HG03575 (cell line): Measurements from ENCODE around the gene ETV6.

ENCODE experiments used
- ATAC-seq: cut with Tn5 transposase; IDR thresholded peaks from one replicate; pipeline ENCODE4 v1.9.1; 2021; ENCODE audit not compliant: unreplicated experiment, insufficient number of reproducible peaks, low FRiP score; ENCODE audit errors: extremely low read depth

ETV6 gene

GRCh38 chr12:11686120-11686519 is 36.6 kb downstream of the ETV6 start:
- ATAC-seq, result no peak

DNA sequence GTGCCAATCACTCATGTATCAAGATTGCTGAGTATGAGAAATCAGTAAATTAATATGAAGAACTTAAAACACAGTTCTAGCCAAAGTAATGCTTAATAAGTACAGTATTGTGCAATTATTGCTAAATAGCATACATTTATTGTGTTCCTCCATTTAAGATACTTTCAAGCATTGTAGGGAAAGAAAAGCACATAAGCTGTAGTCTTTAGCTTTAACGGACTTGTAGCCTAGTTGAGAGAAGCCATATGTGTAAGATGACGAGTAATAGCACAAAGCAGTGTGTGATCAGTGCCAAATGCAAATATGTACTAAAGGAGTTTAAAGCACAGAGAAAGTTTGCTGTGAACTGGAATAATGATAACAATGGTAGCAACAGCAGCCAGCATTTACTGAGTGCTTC is 38.1 kb downstream of the ETV6 start:
- no peak for ATAC-seq

- ATAC-seq, result no peak
These were observed 38.9 kb downstream of the ETV6 start for GRCh38 chr12:11688379-11688778.

DNA sequence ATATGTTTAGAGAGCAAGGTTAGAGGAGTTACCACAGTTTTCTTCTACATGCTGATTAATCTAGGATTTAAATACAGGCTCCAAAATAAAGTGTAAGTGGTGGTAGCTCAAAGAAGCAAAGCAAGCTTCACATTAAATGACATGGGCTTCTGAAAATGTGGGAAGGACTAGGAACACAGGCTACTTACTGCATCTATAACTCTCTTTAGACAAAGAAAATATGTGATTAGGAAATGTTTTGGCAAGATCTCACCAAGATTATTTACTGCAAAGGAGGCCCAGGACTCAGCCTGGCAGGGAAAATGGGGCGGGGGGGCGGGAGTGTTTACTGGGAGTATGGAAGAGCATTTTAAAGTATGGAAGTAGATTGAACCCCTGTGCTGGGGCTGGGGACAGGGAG is 39.4 kb downstream of the ETV6 start:
- no peak for ATAC-seq

DNA sequence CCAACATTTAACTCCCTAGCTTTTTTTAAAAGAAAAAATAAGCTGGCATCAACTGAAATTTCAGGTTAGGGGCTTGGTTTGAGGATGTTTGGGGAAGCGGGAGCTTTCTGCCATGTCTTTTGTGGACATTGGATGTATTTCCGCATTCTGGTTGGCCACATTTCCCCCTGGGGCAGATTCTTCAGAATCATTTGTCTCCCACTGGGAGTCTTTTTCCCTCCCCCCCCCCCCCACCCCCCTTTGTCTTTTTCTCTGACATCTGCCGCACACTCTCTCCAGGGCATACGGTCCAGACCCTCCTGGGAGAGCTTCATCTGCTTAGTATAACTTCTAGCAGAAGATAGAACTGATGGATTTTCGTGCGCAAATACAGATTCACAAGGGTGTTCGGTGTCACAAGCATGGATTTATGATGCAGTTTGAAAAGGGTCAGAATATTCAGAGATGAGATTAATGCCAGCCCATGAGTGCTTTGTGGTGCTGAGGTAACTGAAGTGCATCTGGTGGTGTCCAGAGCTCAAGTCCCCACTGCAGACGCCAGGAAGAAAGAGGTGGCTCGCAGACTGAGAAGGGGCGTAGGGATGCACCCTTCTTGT is 40.2 kb downstream of the ETV6 start:
- no peak for ATAC-seq

DNA sequence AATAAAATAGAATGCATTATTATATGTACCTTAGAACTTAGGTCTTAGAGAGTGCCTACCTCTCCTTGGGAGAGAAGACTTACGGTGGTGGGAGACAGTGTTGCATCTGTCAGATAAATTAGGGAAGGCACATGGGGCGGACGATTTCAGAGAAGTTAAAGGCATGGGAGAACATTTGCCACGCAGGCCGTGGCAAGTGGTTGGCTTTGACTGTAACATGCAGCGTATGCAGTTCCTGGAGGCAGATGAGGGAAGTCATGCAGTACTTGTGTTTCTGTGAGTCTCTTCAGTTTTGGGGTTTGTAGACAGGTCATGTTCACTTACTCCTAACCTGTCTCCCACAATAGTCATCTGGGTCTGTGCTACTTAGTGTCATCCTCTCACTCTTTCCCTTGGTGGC is 43.6 kb downstream of the ETV6 start:
- ATAC-seq, result no peak

DNA sequence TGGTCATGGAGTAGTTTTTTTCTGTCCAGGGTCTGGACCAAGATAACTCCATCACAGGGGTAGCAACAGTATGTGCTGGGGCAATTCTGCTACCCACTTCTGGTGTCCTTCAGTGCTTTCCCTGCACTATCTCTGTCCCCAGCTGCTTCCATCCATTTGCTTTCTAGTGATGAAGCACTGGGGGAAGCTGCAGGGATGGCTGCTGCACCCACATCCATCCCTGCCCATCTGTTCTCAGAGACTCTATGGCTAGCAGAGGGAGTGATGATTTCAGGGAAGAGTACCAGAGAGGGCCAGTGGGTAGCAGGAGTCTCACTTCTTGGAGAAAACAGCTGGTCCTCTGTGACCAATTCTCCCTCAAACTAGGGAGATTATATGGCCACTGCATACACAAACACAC is 44.1 kb downstream of the ETV6 start:
- no peak for ATAC-seq

DNA sequence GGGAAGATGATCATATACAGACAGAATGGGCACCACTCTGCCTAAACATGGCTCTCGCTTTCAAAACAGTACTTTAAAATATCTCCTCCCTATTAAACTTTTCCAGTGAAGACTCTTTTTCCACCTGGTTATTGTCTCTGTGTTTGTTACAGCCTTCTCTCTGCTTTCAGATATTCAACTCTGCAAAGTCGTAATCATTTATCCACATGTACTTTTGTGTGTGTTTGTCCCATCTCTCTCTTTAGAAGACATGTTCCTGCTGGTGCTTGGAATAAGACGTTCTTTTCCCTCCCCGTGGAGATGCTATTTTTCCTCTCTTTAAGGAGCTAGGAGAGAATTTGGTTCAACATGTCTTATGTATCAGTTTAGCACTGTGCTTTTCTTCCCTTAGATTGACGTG is 45.1 kb downstream of the ETV6 start:
- ATAC-seq, result no peak

DNA sequence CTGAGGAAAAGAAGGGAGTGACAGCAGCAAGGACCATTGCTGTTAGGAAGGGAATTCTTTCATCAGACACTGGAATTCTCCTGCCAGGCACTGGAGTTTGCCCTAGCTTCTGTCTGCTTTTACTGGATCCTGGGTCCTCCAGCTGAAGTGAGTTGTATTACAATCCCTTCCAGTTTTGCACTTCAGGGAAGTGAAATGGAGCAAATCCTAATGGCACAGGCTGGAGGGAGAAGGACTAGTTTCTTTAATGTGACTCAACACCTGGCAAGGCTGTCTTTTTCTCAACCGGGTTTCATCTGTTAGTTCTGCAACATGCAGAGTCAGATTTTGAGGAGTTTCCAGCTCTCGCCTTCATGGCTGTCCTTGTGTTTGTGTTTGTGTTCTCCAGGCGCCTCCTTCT is 45.8 kb downstream of the ETV6 start:
- ATAC-seq, result no peak

- no peak for ATAC-seq
These were observed 46.6 kb downstream of the ETV6 start for GRCh38 chr12:11696084-11696483.

DNA sequence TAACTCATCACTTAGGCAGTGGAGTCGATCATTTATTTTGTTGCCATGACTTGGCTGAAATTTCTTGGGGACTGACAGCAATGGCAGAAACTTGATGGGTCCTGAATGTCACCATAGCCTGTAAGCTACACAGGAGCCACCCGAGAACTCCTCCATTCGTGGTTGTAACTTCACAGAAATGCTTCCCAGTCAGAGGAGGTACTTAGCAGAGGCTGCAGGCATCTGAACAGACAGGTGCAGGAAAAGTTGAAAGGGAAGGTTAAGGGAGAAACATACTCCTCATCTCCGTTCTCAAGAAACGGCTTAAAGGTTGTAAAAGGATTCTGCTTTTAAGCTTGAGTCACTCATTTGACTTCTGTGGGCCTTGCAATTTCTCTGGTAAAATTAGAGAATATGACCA is 47.7 kb downstream of the ETV6 start:
- no peak for ATAC-seq

GRCh38 chr12:11697670-11698387 is 48.4 kb downstream of the ETV6 start:
- no peak for ATAC-seq

DNA sequence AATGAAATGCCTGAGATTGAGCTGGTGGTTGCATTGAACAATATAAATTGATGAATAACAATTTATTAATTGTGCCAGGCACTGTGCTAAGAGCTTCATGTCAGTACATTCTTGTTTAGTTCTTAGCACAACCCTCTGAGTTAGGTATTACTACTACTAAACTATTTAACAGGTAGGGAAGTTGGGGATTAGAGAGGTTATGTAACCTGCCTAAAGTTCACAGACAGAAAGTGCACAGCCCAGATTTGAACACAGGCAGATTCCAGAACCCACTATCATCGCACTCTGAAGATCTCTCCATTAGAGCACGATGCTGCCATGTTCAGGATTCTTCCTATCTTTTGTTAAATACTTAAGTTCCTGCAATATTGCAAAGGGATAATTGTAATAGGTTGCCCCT is 49.3 kb downstream of the ETV6 start:
- no peak for ATAC-seq

GRCh38 chr12:11701433-11701832 is 52.0 kb downstream of the ETV6 start:
- no peak for ATAC-seq

GRCh38 chr12:11702959-11703358 is 53.5 kb downstream of the ETV6 start:
- ATAC-seq, result peak; percentile 69

GRCh38 chr12:11703378-11703777 is 53.9 kb downstream of the ETV6 start:
- no peak for ATAC-seq

- no peak for ATAC-seq
These were observed 54.6 kb downstream of the ETV6 start for GRCh38 chr12:11704089-11704488.

GRCh38 chr12:11705010-11705409 is 55.5 kb downstream of the ETV6 start:
- ATAC-seq, result no peak

- no peak for ATAC-seq
These were observed 57.3 kb downstream of the ETV6 start for GRCh38 chr12:11706509-11707379.

GRCh38 chr12:11707535-11707934 is 58.1 kb downstream of the ETV6 start:
- ATAC-seq, result no peak
